Stimulated activated CD8-positive, alpha-beta memory T cell treated with anti-CD3 and anti-CD28 coated beads, Interleukin-7, amount 100 ng/mL, for 24 hours (primary cell): ENCODE results near the gene MMEL1.
"Not testable (repeated sequence)": the region's sequence is repeated elsewhere in the genome, so short reads cannot be mapped to it uniquely, and the experiment has no call there.

Experiments used
- DNase-seq: peaks from one replicate; pipeline ENCODE4 v3.0.0-alpha.2; 2020; ENCODE audit warnings: low read depth

MMEL1 gene

GRCh38 chr1:2573250-2573920, 59.4 kb downstream of the MMEL1 start:
- no peak for DNase-seq

- no peak for DNase-seq
Observed at GRCh38 chr1:2571348-2571747, 61.5 kb downstream of the MMEL1 start.

GRCh38 chr1:2570332-2570731, 62.5 kb downstream of the MMEL1 start:
- DNase-seq: no peak

GRCh38 chr1:2569703-2570102, 63.1 kb downstream of the MMEL1 start:
- DNase-seq: not testable (repeated sequence)

- no peak for DNase-seq
Observed at GRCh38 chr1:2569060-2569459, 63.8 kb downstream of the MMEL1 start.

- DNase-seq: not testable (repeated sequence)
Observed at GRCh38 chr1:2568187-2568816, 64.5 kb downstream of the MMEL1 start.

GRCh38 chr1:2567083-2567679, 65.6 kb downstream of the MMEL1 start:
- no peak for DNase-seq

GRCh38 chr1:2566101-2567045, 66.4 kb downstream of the MMEL1 start:
- no peak for DNase-seq

- no peak for DNase-seq
Observed at GRCh38 chr1:2564815-2565374, 67.9 kb downstream of the MMEL1 start.

GRCh38 chr1:2564006-2564814, 68.6 kb downstream of the MMEL1 start:
- no peak for DNase-seq

GRCh38 chr1:2563205-2563604, 69.6 kb downstream of the MMEL1 start:
- DNase-seq: no peak

- DNase-seq: no peak
Observed at GRCh38 chr1:2561898-2562895, 70.6 kb downstream of the MMEL1 start.

GRCh38 chr1:2561446-2561845, 71.4 kb downstream of the MMEL1 start:
- no peak for DNase-seq

GRCh38 chr1:2560299-2561073, 72.3 kb downstream of the MMEL1 start:
- DNase-seq: no peak

- no peak for DNase-seq
Observed at GRCh38 chr1:2559509-2560298, 73.1 kb downstream of the MMEL1 start.

GRCh38 chr1:2558861-2559260, 74.0 kb downstream of the MMEL1 start:
- no peak for DNase-seq

- no peak for DNase-seq
Observed at GRCh38 chr1:2558420-2558819, 74.4 kb downstream of the MMEL1 start.
